DND-41 (cell line): ENCODE data around the gene USP28.

Source experiments
- CTCF ChIP-seq: IDR thresholded peaks from 2 replicates; pipeline ENCODE4 v1.5.1; 2012; ENCODE audit warnings: borderline replicate concordance, low read length, moderate library complexity, mild to moderate bottlenecking; ENCODE audit not compliant: poor library complexity, severe bottlenecking; ENCODE audit errors: extremely low read depth
- EZH2 ChIP-seq: IDR thresholded peaks from 3 replicates; pipeline ENCODE4 v1.6.1; 2012; ENCODE audit warnings: borderline replicate concordance, low read depth, mild to moderate bottlenecking, moderate library complexity, low read length, inconsistent platforms; ENCODE audit not compliant: severe bottlenecking

- TF ChIP-seq CTCF (no peak), EZH2 (no peak)
These were observed 66.4 kb downstream of the USP28 start for GRCh38 chr11:113808931-113809330.
